Vagina (tissue), 2 donors: ENCODE results near the gene CAV1. TPM values are rescaled to one million over a fixed set of nuclear protein-coding genes. Genes with fewer than 3 reads are reported as not detected.

Source experiments
- DNase-seq, 2 donors: peaks; one replicate each; pipeline ENCODE4 v3.0.0-alpha.2; 2017; ENCODE audit errors: extremely low spot score in 2 of 2
- H3K27ac ChIP-seq: fragments of 200-600 bp; sonication (generic); one replicate; pipeline ENCODE4 v1.5.1; 2019
- H3K27me3 ChIP-seq: fragments of 200-600 bp; sonication (generic); one replicate; pipeline ENCODE4 v1.5.1; 2019
- H3K36me3 ChIP-seq, 2 donors: fragments of 200-600 bp; sonication (generic); one replicate each; pipeline ENCODE4 v1.5.1; 2017 to 2019
- H3K4me1 ChIP-seq: fragments of 200-600 bp; sonication (generic); one replicate; pipeline ENCODE4 v1.5.1; 2019
- H3K4me3 ChIP-seq, 2 donors: fragments of 200-600 bp; sonication (generic); 1 replicate in 1 of 2; 2 replicates in 1 of 2; pipeline ENCODE4 v1.5.1; 2016 to 2019
- H3K9me3 ChIP-seq: fragments of 200-600 bp; sonication (generic); one replicate; pipeline ENCODE4 v1.5.1; 2019
- POLR2A ChIP-seq, 2 donors: fragments of 450-650 bp; IDR thresholded peaks; one replicate each; pipeline ENCODE4 v1.6.1; 2017; ENCODE audit warnings: antibody characterized with exemption in 2 of 2, mild to moderate bottlenecking in 2 of 2, moderate library complexity in 2 of 2
- POLR2AphosphoS5 ChIP-seq, 2 donors: sonication (generic); formaldehyde crosslinking; IDR thresholded peaks; one replicate each; pipeline ENCODE4 v1.9.0; 2017; ENCODE audit warnings: antibody characterized with exemption in 2 of 2, mild to moderate bottlenecking in 2 of 2, low read depth in 1 of 2; ENCODE audit not compliant: insufficient read depth in 1 of 2
- intact Hi-C: fragments of 100-400 bp; cut with DNase I; formaldehyde crosslinking; loops from one replicate; pipeline ENCODE4 v1.15.1; 2023
- total RNA-seq: library from RNA; depleted of rRNA; stranded (reverse); fragments of >200 nt; gene quantifications from one replicate; pipeline ENCODE4 v1.2.3, GENCODE V29; 2016
- TF ChIP-seq, protein P1 (sequence below), 3 experiments: fragments of 450-650 bp in 2 of 3; fragments of 200-600 bp in 1 of 3; sonication (generic) in 1 of 3; IDR thresholded peaks; one replicate each; pipeline ENCODE4 v1.5.1; 2017 to 2019; ENCODE audit warnings: antibody characterized with exemption in 3 of 3, mild to moderate bottlenecking in 2 of 3, moderate library complexity in 2 of 3

The CAV1 gene
- total RNA-seq, 1 donor from 2014 or later: 162 TPM

DNA sequence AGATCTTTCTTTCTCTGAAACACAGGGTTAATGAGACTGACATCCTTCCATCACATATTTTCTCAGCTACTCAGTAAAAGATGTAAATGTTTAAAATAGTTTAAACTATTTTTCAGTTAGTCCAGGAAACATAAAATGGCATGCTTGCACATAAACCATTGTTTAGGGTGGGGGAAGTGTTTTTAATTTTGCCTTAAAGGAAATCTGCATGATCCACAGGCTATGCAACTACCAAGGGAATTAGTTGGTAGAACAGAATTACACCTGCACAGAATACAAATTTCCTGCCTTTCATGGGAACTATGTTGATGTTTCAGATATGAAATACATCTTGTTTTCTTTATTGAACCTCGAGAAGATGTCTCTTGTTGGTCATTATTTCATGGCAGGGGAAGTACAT lies 10.6 kb downstream of the CAV1 start:
- DNase-seq: no peak
- Histone ChIP-seq H3K27me3 (no peaks in the 10 kb centered on the region), H3K4me3 (no peak overlapping the region), H3K9me3 (no peaks in the 10 kb centered on the region), H3K4me1 (peaks cover 69% of the 10 kb centered on the region), H3K36me3 (peaks cover 0 to 13% of the 10 kb centered on the region in 2 donors), H3K27ac (peak overlapping the region; percentile 28)
- intact Hi-C loops: no loop called here
- no peak for TF ChIP-seq POLR2A (IDR thresholded peaks at IDR 0.05)
- TF ChIP-seq POLR2AphosphoS5 (IDR thresholded peaks at IDR 0.05; ENCODE audit: insufficient read depth in 1 of 2, low read depth in 1 of 2): no peak
- TF ChIP-seq, protein P1, sequence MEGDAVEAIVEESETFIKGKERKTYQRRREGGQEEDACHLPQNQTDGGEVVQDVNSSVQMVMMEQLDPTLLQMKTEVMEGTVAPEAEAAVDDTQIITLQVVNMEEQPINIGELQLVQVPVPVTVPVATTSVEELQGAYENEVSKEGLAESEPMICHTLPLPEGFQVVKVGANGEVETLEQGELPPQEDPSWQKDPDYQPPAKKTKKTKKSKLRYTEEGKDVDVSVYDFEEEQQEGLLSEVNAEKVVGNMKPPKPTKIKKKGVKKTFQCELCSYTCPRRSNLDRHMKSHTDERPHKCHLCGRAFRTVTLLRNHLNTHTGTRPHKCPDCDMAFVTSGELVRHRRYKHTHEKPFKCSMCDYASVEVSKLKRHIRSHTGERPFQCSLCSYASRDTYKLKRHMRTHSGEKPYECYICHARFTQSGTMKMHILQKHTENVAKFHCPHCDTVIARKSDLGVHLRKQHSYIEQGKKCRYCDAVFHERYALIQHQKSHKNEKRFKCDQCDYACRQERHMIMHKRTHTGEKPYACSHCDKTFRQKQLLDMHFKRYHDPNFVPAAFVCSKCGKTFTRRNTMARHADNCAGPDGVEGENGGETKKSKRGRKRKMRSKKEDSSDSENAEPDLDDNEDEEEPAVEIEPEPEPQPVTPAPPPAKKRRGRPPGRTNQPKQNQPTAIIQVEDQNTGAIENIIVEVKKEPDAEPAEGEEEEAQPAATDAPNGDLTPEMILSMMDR (IDR thresholded peaks at IDR 0.05): no peak

DNA sequence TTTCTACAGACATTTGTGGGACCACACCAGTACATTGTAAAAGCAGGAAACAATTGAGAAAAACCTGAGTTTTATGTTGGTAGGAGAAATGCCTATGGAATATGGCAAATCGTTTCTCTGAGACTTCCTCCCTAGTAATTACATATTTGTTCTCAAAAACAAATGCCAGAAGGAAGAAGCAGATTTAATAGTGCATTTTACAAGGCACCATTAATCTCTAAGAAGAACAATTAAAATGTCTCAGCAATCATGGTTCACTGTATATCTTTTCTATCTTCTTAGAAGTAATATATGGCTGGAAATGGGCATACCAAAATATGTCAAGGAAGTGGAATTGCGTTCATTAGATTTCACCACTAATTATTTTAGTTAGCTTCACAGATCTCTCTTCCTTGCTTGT lies 13.3 kb downstream of the CAV1 start:
- intact Hi-C loops: no loop called here
- H3K36me3 ChIP-seq: peaks cover 0 to 13% of the 10 kb centered on the region in 2 donors
- no peaks in the 10 kb centered on the region for H3K9me3 ChIP-seq
- H3K4me3 ChIP-seq: no peak overlapping the region
- H3K4me1 ChIP-seq: peaks cover 82% of the 10 kb centered on the region
- H3K27me3 ChIP-seq: no peaks in the 10 kb centered on the region
- no peak overlapping the region for H3K27ac ChIP-seq
- TF ChIP-seq, protein P1 (IDR thresholded peaks at IDR 0.05): no peak
- TF ChIP-seq POLR2AphosphoS5 (IDR thresholded peaks at IDR 0.05; ENCODE audit: insufficient read depth in 1 of 2, low read depth in 1 of 2): no peak
- TF ChIP-seq POLR2A (IDR thresholded peaks at IDR 0.05): no peak
- no peak for DNase-seq

DNA sequence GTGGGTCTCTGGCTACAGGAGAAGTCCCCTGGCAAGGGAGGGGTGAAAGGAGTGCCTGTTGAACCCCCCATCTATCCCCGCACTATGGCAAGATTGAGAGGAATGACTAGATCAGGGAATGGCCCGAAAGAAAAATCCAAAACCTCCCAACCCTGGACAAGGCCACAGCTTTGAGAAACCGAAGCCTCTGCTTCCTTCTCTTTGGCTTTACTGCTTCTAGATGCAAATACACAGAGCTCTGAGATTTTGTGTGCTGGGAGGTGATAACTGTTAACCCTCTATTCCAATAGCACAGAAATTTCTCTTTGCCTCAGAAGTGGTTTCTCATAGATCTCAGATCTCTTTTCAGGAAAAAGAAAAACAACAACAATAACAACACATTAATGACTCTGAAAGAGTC lies 15.0 kb downstream of the CAV1 start:
- Histone ChIP-seq H3K4me3 (no peak overlapping the region), H3K9me3 (no peaks in the 10 kb centered on the region), H3K4me1 (peaks cover 85% of the 10 kb centered on the region), H3K36me3 (peaks cover 0 to 13% of the 10 kb centered on the region in 2 donors), H3K27ac (no peak overlapping the region), H3K27me3 (no peaks in the 10 kb centered on the region)
- DNase-seq: no peak
- TF ChIP-seq POLR2A (IDR thresholded peaks at IDR 0.05) (no peak), POLR2AphosphoS5 (IDR thresholded peaks at IDR 0.05; ENCODE audit: insufficient read depth in 1 of 2, low read depth in 1 of 2) (no peak)
- TF ChIP-seq, protein P1 (IDR thresholded peaks at IDR 0.05): no peak
- intact Hi-C loops: no loop called here

DNA sequence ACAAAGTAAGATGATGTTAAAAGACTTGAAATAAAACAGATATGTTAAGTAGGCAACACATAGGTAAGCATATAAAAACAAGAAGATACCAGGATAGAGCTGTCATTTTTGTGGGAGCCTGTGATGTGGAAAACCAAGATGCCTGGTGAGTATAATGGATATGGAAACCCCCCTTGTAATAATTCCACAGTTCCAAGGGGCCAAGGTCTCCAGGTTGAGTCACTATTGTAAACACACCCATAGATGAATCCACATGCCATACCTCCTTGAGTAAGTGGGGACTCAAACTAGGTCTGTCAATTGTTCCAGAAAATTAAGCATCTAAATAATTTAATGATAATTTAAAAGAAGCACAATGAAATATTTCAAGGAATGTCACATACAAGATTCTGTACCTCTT lies 15.9 kb downstream of the CAV1 start:
- intact Hi-C loops: no loop called here
- H3K27me3 ChIP-seq: no peaks in the 10 kb centered on the region
- DNase-seq: no peak
- H3K36me3 ChIP-seq: peaks cover 0 to 16% of the 10 kb centered on the region in 2 donors
- H3K4me3 ChIP-seq: no peak overlapping the region
- TF ChIP-seq POLR2A (IDR thresholded peaks at IDR 0.05) (no peak), POLR2AphosphoS5 (IDR thresholded peaks at IDR 0.05; ENCODE audit: insufficient read depth in 1 of 2, low read depth in 1 of 2) (no peak)
- TF ChIP-seq, protein P1 (IDR thresholded peaks at IDR 0.05): no peak
- no peaks in the 10 kb centered on the region for H3K9me3 ChIP-seq
- H3K4me1 ChIP-seq: peaks cover 80% of the 10 kb centered on the region
- H3K27ac ChIP-seq: no peak overlapping the region

DNA sequence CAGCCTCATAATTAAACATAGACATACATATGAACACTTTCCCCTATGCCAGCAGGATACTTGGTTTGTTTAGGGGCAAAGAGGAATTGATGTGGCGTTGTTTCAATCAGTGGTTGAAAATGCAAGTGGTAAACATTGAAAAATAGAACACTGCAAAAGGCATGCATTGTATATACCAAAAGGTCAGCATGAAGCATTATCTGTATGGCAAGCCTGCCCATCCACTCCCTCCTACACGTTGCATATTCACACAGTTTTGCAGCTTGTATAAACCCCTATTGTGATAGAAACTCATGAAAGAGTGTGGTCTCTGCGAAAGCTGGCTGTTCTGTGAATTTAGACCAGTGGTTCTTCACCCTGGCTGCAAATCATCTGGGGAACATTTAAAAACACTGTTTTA lies 17.1 kb downstream of the CAV1 start:
- intact Hi-C loops: no loop called here
- Histone ChIP-seq H3K4me3 (no peak overlapping the region), H3K27me3 (no peaks in the 10 kb centered on the region), H3K4me1 (peaks cover 79% of the 10 kb centered on the region), H3K27ac (peak overlapping the region; percentile 38), H3K36me3 (peaks cover 0 to 14% of the 10 kb centered on the region in 2 donors), H3K9me3 (no peaks in the 10 kb centered on the region)
- no peak for DNase-seq
- TF ChIP-seq POLR2A (IDR thresholded peaks at IDR 0.05) (no peak), POLR2AphosphoS5 (IDR thresholded peaks at IDR 0.05; ENCODE audit: insufficient read depth in 1 of 2, low read depth in 1 of 2) (no peak)
- TF ChIP-seq, protein P1 (IDR thresholded peaks at IDR 0.05): no peak
